SK-N-DZ (cell line): Measurements from ENCODE around the gene OR2T11.
"Not testable (repeated sequence)": the region's sequence is repeated elsewhere in the genome, so short reads cannot be mapped to it uniquely, and the experiment has no call there.

Source experiments
- DNase-seq: peaks from one replicate; pipeline ENCODE4 v3.0.0-alpha.2; 2015; ENCODE audit warnings: low spot score
- small RNA-seq, 2 experiments: library from RNA; depleted of rRNA; stranded (forward); fragments of <200 nt; gene quantifications; one replicate each; pipeline ENCODE3, GENCODE V24; 2014

The OR2T11 gene

GRCh38 chr1:248618878-248619277 is 16.0 kb downstream of the OR2T11 start:
- peak; percentile 32 for DNase-seq

DNA sequence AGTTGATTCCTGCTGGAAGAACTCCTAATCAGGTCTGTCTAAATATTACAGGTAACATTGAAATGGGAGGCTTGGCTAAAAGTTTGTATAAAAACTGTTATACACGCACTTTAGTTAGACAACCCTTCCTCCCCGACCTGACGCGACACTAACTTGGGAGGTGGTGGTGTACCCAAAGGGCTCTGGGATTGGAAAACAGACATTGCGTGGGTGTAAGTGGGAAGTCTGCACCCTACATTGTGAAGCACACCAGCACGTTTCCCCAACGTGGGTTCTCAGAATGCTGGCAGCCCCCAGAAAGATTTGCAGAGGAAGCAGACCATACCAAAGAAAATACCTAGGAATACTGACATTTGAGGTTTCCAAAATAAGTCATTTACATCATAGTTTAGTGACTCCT is 16.8 kb downstream of the OR2T11 start:
- no peak for DNase-seq

GRCh38 chr1:248613742-248614141 is 21.1 kb downstream of the OR2T11 start:
- DNase-seq, result no peak

- no peak for DNase-seq
Observed at GRCh38 chr1:248611883-248612414, 22.9 kb downstream of the OR2T11 start.

DNA sequence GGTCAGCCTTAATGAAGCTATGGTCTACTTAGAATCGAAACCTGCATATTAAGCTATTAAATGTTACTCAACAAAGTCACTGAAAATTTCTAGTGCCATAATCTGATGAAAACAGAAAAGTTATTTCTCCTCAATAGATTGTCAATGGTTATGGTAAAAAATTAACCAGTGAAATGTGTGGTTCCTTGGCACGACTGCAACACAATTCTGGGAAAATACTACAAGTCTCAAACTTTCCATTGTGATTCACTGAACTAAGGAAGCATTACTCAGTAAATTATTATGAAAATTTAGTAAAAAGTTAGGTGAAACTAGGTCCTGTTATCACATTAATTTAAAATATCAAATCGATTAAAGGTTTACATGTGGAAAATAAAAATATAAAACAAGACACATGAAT is 24.6 kb downstream of the OR2T11 start:
- DNase-seq, result no peak

GRCh38 chr1:248599396-248599795 is 35.5 kb downstream of the OR2T11 start:
- DNase-seq, result no peak

DNA sequence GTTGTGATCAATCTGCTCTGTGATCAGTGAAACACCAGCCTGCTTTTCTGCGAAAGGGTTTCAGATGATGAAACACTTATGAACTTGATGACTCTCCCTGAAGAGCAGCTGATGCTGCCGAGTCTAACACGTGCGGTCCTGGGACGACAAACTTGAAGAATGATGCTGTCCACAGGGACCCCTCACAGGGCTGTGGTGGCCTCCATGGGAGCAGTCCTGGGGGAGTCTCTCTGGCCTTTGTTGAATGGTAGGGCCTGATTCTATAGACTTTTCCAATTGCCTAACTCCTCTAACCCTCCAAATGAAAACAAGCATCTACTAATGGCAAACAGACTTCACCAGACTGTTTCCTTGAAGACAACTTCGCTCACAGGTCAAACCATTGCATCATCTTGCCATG is 37.3 kb downstream of the OR2T11 start, which contains the start of gene OR2T10:
Gene OR2T10, minus strand, starts transcription at position 112 of the 400 bp plus-strand sequence. CDS start 3,932 bp downstream, outside the sequence.
- no peak for DNase-seq

- DNase-seq, result no peak
Observed at GRCh38 chr1:248596615-248597014, 38.3 kb downstream of the OR2T11 start.

GRCh38 chr1:248593226-248593625 is 41.7 kb downstream of the OR2T11 start:
- no peak for DNase-seq

DNA sequence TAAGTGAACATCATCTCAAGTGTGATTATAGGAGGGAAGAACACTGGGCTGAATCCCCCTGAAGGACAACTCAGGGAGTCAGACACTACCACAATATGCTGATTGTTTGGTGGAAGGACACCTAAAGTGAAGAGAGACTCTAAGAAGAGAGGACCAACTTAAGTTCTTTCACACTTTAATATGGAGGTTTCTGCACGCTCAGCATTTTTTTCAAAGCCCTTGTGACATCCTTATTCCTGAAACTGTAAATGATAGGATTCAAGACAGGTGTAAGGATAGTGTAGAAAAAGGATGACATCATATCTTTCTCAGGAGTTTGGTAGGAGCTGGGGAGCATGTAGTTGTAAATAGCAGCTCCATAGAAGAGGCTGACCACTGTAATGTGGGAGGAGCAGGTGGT is 42.2 kb downstream of the OR2T11 start:
- DNase-seq, result no peak

- no peak for DNase-seq
Observed at GRCh38 chr1:248590055-248590454, 44.8 kb downstream of the OR2T11 start.

DNA sequence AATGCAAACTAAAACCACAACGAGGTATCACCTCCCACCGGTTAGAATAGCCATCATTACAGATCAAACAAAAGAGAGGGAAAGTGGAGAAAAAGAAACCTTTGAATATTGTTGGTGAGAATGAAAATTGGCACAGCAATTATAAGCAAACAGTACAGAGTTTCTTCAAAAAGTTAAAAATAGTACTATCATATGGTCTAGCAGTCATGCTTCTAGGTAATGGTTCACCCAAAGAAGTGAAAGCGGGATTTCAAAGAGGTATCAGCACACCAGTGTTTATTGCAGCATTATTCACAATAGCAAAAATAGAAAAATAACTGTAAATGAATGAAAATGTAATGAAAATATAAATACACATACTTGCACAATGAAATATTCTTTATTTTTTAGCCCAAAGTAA is 45.6 kb downstream of the OR2T11 start:
- no peak for DNase-seq

- DNase-seq, result no peak
Observed at GRCh38 chr1:248585266-248585665, 49.6 kb downstream of the OR2T11 start.

- no peak for DNase-seq
Observed at GRCh38 chr1:248576260-248576980, 58.5 kb downstream of the OR2T11 start.

GRCh38 chr1:248574657-248575056 is 60.2 kb downstream of the OR2T11 start, which contains the start of gene OR2T34:
OR2T34 (minus strand) TSS chr1:248574757; CDS start chr1:248574757, 0 bp downstream.
- DNase-seq, result not testable (repeated sequence)

DNA sequence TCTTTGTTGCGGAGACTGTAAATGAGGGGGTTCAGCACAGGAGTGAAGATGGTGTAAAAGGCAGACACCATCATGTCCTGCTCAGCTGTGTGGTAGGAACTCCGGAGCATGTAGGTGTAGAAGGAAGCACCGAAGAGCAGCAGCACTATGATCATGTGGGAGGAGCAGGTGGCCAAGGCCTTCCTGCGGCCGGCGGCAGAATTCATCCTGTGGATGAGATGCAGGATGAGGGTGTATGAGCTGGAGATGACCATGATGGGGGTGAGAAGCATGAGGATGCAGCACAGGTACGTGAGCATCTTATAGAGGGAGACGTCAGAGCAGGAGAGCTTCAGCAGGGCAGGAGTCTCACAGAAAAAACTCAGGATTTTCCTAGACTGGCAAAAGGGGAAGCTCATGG is 61.0 kb downstream of the OR2T11 start:
- not testable (repeated sequence) for DNase-seq

Small RNA genes within 50 kb of the gene (small RNA-seq; reads per million reads assigned to genes)
- 0 reads per million in 2 experiments for gene RF00019
